AG09309 (cell line): ENCODE measurements around the gene PRKAG2.

Experiments used
- DNase-seq: peaks from one replicate; pipeline ENCODE4 v3.0.0-alpha.2; 2010; ENCODE audit warnings: low read depth
- H3K4me3 ChIP-seq: 2 replicates; pipeline ENCODE4 v1.5.1; 2011; ENCODE audit warnings: mild to moderate bottlenecking, low read depth, low read length, moderate library complexity; ENCODE audit not compliant: control insufficient read depth
- CTCF ChIP-seq: IDR thresholded peaks from 2 replicates; pipeline ENCODE4 v1.5.1; 2011; ENCODE audit warnings: mild to moderate bottlenecking, low read depth, low read length, inconsistent platforms; ENCODE audit not compliant: insufficient read depth, control insufficient read depth; ENCODE audit errors: missing control alignments

Gene PRKAG2

GRCh38 chr7:151671514-151671913, 205.4 kb downstream of the PRKAG2 start:
- DNase-seq: no peak
- no peak overlapping the region for H3K4me3 ChIP-seq
- TF ChIP-seq CTCF: no peak

DNA sequence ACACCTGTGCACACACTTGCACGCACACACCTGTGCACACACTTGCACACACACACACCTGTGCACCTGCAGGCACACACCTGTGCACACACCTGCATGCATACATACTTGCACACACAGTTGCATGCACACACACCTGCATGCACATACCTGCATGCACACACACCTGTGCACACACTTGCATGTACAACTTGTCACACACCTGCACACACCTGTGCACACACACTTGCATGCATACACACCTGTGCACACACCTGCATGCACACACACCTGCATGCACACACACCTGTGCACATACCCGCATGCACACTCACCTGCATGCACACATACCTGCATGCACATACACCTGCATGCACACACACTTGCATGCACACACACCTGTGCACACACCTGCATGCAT, 207.2 kb downstream of the PRKAG2 start:
- no peak overlapping the region for H3K4me3 ChIP-seq
- no peak for TF ChIP-seq CTCF
- no peak for DNase-seq

DNA sequence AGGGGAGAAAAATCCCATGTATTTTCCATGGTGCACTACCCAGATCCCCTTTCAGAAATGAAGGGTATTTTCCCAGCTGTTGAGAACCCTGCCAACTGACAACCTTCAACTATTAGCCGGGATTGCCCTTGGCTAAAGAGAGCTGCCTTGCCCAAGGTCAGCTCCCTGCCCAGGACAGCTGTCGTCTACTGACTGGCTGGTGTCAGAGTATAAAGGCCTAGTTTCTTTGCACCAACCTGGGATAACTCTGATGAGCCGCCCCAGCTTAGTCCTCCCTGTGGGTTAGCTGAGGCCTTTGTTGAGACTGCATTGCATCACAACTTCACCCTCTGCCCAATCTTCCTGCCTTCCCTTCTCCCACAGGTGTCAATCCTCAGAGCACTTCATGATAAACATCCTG, 210.0 kb downstream of the PRKAG2 start:
- DNase-seq: no peak
- no peak for TF ChIP-seq CTCF
- no peak overlapping the region for H3K4me3 ChIP-seq

DNA sequence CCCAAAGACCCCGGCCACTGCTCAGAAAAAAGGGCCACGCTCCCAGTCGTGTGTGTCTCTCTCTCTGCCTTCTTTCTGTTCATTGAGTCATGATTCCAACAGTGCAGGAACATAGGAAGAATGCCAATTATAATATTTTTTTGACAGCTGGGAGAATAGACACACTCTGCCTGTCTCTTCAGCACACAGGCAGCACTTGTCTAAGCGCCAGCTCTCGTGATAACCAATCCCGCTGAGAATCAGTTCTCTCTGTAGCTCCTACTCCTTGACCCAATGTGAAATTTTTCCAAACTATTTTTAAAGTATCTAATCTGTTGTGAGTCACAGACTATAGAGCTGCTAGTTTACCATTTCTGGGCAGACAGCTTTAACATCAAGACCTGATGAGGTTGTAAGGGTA, 211.5 kb downstream of the PRKAG2 start:
- no peak for TF ChIP-seq CTCF
- peak; percentile 69 for DNase-seq
- no peak overlapping the region for H3K4me3 ChIP-seq

GRCh38 chr7:151664268-151664667, 212.6 kb downstream of the PRKAG2 start:
- DNase-seq: no peak
- no peak for TF ChIP-seq CTCF
- H3K4me3 ChIP-seq: no peak overlapping the region

GRCh38 chr7:151663382-151664100, 213.4 kb downstream of the PRKAG2 start:
- no peak overlapping the region for H3K4me3 ChIP-seq
- TF ChIP-seq CTCF: no peak
- no peak for DNase-seq
